Upper lobe of left lung (tissue), 4 donors: ENCODE measurements around the gene P2RY14.

ENCODE experiments used
- CTCF ChIP-seq, 6 experiments: fragments of 450-650 bp in 4 of 6; fragments of 200-600 bp in 2 of 6; sonication (generic) in 2 of 6; IDR thresholded peaks; one replicate each; pipeline ENCODE4 v1.5.1; 2016 to 2019; ENCODE audit warnings: antibody characterized with exemption in 6 of 6
- EP300 ChIP-seq, 4 donors: sonication (generic); formaldehyde crosslinking; IDR thresholded peaks; one replicate each; pipeline ENCODE4 v1.5.1; 2017; ENCODE audit warnings: antibody characterized with exemption in 4 of 4, control low read depth in 2 of 4
- POLR2A ChIP-seq, 4 donors: fragments of 450-650 bp; IDR thresholded peaks; one replicate each; pipeline ENCODE4 v1.5.1; 2016 to 2017; ENCODE audit warnings: antibody characterized with exemption in 4 of 4, mild to moderate bottlenecking in 2 of 4

DNA sequence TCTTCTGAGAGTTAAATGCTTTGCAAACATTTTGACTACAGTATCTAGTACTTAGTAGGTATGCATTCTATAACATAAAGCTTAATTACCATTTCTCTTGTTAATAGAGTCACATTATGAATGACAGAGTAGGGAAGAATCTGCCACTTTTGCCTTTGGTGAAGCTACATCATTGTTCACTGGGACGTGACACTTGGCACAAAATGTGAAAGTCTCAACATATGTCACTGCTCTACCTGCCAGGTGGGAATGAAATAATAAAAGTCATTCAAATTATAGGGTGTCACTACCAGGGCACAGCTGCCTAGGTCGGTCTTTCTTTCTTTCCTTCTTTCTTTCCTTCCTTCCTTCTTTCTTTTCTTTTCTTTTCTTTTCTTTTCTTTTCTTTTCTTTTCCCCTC lies 20.7 kb upstream of the P2RY14 start:
- TF ChIP-seq CTCF (IDR thresholded peaks at IDR 0.05) (no peak), POLR2A (IDR thresholded peaks at IDR 0.05) (no peak), EP300 (IDR thresholded peaks at IDR 0.05) (no peak)
